CD4-positive, alpha-beta T cell treated with Interleukin-15 for 4 hours (primary cell): Measurements from ENCODE around the gene PHTF2.
"Not testable (repeated sequence)": the region's sequence is repeated elsewhere in the genome, so short reads cannot be mapped to it uniquely, and the experiment has no call there.

ENCODE experiments used
- DNase-seq: peaks from one replicate; pipeline ENCODE4 v3.0.0-alpha.2; 2020; ENCODE audit warnings: low spot score

The PHTF2 gene

GRCh38 chr7:77830649-77831355 is 32.2 kb downstream of the PHTF2 start:
- DNase-seq: peak; percentile 16

GRCh38 chr7:77831481-77831880 is 32.9 kb downstream of the PHTF2 start:
- DNase-seq: peak; percentile 24

- DNase-seq: no peak
Measured at GRCh38 chr7:77831953-77832352, 33.4 kb downstream of the PHTF2 start.

- no peak for DNase-seq
Measured at GRCh38 chr7:77833136-77833535, 34.6 kb downstream of the PHTF2 start.

DNA sequence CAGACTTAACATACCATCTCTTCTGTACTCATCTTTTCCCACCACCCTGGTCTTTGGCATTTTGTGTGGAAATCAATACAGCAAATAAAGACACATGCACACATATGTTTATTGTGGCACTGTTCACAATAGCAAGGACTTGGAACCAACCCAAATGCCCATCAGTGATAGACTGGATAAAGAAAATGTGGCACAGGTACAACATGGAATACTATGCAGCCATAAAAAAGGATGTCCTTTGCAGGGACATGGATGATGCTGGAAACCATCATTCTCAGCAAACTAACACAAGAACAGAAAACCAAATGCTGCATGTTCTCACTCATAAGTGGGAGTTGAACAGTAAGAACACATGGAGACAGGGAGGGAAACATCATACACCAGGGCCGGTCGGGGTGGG is 37.9 kb downstream of the PHTF2 start:
- not testable (repeated sequence) for DNase-seq

DNA sequence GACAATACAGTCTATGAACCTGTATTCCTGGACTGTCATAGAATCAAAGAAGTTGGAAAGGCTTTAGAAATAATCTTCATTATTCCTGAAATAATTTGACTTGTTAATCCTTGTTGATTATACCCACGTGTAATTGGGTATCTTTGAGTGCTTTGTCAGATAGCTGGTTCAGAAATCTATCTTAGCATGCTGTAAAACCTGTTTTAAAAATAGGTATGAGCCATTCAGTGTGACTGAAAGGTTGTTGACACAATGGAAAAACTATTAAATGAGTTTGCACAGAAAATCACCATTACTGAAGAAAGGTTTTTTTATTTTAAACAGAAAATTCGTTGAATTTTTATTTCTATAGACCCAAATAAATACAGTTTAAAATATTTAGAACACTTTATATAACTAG is 38.7 kb downstream of the PHTF2 start:
- no peak for DNase-seq

DNA sequence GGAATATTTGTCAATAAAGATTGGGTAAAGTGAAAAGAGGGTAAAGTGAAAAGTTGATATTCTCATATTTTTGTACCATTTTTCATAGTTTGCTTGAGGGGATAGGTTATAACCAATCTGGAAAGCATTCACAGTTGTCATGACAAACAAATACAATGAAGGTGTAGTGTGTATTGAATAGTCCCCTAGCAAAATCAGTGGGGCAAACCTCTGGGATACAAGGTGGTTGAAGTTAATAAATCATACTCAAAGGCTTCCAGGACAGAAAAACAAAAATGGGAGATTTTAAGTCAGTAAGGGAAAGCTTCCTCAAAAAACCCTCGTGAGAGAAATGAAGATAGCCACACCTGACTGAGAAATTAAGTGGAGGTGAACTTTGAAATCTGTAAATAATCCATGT is 39.4 kb downstream of the PHTF2 start:
- no peak for DNase-seq

- no peak for DNase-seq
Measured at GRCh38 chr7:77838929-77839491, 40.4 kb downstream of the PHTF2 start.

DNA sequence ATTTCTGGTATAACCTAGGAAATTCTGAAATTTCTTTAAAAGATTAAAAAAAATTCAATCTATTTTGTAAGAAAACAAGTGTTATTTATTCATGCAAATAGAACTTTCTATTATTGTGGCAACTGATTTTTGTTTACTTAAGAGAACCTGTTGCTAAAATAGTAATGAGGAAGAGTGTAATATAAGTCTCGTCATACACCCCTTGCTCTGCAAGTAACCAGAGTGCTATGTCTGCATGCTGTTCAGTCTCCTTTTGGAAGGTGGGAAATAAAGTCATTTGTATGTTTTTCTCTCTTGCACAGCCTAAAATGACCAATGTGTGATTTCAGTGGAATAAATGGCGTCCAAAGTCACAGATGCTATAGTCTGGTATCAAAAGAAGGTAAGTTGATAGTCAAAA is 41.3 kb downstream of the PHTF2 start:
- no peak for DNase-seq

DNA sequence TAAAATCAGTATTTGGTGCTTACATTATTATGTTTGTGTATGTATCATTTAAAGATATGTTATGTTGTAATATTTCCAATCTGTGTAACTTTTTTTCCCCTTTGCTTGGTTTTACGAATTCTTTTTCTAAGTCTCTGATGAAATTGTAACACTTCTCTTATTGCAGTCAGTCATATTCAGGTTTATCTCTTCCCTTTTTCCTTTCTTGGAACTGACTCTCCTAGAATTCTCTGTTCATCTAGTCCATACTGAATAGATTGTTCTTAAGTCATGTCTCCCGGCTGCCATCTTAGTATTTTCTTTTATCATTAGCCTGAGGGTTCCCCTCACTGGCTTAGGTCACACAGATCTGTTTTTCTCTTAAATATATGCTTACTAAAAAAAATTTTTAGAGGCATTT is 44.6 kb downstream of the PHTF2 start:
- no peak for DNase-seq

DNA sequence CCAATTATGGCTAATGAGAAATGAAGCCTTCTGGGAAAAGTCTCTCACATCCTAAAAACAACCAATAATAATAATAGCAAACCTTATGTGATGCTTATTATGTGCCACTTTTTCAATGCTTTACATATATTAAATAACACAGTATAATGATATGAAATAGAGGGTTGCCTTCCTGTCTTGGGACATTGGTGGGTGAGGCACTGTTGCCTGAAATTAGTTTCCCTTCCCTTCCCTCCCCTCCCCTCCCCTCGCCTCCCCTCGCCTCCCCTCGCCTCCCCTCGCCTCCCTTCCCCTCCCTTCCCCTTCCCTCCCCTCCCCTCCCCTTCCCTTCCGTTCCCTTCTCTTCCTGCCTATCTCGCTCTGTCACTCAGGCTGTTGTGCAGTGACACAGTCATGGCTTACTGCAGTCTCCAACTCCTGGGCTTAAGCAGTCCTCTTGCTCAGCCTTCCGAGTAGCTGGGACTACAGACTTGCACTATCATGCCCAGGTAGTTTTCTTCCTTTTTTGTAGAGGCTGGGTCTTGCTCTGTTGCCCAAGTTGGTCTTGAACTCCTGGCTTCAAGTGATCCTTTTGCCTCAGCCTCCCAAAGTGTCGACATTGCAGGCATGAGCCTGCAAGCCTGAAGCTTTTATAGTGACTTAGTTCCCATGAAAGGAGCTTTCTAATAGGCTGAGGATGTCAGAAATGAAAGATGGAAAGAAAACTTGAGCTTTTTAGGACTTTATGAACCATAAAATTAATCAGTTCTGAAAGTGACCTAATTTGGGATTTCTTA is 47.9 kb downstream of the PHTF2 start:
- no peak for DNase-seq

DNA sequence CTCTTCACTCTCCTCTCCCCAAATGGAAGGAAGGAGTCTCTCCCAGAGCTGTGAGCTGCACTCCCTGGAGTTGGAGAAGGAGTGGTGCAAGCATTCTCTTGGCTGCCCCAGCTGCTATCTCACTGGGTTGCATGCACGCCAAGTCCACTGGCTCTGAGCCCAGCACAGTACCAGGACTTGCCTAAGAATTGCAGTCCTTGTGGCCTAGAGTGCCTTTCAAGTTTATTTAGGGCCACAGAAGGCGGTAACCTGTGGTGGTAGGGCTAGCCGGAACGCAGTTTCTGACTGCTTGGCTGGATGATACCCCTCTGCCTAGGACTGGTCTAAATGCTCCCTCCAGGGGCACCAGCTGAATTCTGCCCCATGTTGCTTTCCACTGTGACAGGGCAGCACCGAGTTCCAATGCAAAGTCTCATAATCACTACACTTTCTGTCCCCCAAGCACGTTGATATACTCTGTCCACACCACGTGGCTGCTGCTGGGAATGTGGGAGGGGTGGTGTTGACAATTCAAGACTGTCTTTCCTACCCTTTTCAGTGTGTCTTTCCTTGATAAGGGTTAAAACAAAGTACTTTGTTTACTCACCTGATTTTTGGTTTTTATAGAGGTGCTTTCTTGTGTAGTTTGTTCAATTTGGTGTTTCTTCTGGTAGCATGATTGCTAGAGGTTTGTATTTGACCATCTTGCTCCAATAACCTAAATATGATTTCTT is 57.0 kb downstream of the PHTF2 start:
- DNase-seq: no peak

DNA sequence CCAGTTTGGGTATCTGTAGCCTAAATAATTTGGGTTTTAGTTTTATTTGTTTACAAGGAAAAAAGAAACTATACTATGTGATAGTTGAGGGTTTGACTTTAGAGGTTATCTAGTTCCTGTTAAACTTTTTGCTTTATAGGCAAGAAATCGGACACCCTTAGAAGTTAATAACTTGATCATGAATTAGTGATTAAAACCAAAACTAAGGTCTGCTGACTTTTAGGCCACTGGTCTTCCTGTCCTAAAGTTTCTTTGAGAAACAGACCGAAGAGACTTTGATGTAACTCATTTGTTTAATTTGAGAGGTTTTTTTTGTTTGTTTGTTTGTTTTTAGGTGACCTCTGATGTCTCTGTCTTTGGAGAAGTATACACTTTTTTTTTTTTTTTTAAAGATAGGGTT is 59.7 kb downstream of the PHTF2 start:
- DNase-seq: no peak

GRCh38 chr7:77859343-77859742 is 60.8 kb downstream of the PHTF2 start:
- DNase-seq: no peak

- DNase-seq: no peak
Measured at GRCh38 chr7:77862691-77863090, 64.1 kb downstream of the PHTF2 start.

- no peak for DNase-seq
Measured at GRCh38 chr7:77863860-77864259, 65.3 kb downstream of the PHTF2 start.

DNA sequence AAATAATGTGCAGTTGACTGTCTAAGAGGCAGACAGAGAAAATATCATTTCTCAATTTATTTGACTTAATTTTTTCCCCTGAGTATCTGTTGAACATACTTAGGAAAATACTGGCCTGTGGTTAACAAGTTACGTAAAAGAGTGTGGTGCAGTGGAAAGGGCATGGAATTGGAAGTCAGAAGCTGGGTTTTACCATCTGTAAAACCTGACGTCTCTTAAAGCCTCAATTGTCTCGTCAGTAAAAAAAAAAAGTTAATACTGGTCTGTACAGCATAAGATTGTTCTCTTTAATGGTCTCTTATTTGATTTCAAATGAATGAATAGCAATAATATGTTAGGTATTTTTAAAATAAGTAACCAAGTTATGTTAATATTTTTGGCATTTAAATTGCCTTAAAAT is 67.8 kb downstream of the PHTF2 start:
- DNase-seq: no peak

GRCh38 chr7:77866786-77867536 is 68.4 kb downstream of the PHTF2 start:
- no peak for DNase-seq

DNA sequence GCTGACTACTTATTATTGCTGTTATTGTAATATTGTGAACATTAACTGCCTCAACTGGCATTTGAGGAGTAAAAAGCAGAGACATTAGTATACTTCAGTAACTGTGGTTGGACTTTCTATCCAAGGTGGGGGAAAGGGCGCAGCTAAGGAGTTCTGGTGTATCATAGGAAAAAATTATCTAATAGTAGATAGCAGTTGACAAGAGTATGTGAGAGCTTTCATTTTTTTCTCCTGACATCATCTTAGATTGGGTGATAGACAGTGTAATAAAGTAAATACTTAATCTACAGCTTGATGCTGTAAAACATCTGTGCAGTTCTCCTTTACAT is 68.9 kb downstream of the PHTF2 start:
- no peak for DNase-seq

GRCh38 chr7:77872256-77872655 is 73.7 kb downstream of the PHTF2 start:
- DNase-seq: not testable (repeated sequence)

- DNase-seq: not testable (repeated sequence)
Measured at GRCh38 chr7:77873416-77874327, 75.1 kb downstream of the PHTF2 start.
